ENCODE measurements around the gene MORN1.

DNA sequence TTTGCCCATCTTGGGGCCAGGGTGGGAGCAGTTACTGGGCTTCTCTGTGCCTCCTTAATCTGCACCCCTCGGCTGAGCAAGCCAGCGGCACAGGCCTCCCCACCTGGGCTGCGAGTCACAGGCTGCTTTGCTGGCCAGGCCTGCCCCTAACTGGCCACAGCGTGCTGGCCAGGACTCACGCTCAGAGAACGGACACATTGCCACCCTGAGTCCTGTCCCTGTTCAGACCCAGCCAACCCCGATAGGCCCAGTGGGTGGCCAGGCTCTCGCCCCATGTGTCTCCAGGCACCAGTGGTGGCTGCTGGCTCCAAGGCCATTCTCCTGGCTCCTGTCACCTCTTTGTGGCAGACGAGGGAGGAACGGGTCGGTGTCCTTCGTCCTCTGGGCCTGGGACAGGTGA is 61.3 kb downstream of the MORN1 start:
- no peak for TF ChIP-seq TAF1 (IDR thresholded peaks at IDR 0.05; ENCODE audit: low read depth, low read length)
- no peak for TF ChIP-seq POLR2A (IDR thresholded peaks at IDR 0.05; ENCODE audit: low read depth, low read length)
- TF ChIP-seq POLR2AphosphoS5 (IDR thresholded peaks at IDR 0.05; ENCODE audit: low read depth, low read length): no peak
- no peak for TF ChIP-seq PAX5 (IDR thresholded peaks at IDR 0.05; ENCODE audit: insufficient read depth, low read length, severe bottlenecking)
- no peak for TF ChIP-seq POU2F2 (IDR thresholded peaks at IDR 0.05; ENCODE audit: low read depth, low read length)
- no peak for TF ChIP-seq SPI1 (IDR thresholded peaks at IDR 0.05; ENCODE audit: low read depth, low read length)

Data from GM12891 (cell line).